Mesenteric fat pad (tissue), 1 donor: ENCODE results near the gene NCF2. TPM values are rescaled to one million over a fixed set of nuclear protein-coding genes. Genes with fewer than 3 reads are reported as not detected.

Experiments used
- DNase-seq: peaks from one replicate; pipeline ENCODE4 v3.0.0-alpha.2; 2020; ENCODE audit warnings: low spot score
- total RNA-seq: library from RNA; stranded (reverse); fragmentation: NEBNext Ultra II Directional; extraction: Animal tissue kit (Norgen Biotek cat#: 25700); gene quantifications from one replicate; pipeline ENCODE4 v1.2.1, GENCODE V29; 2021
- donor health status: DM: yes; HTN: yes; CAD: no.

Gene NCF2
- total RNA-seq, 1 donor from 2014 or later, result 40.8 TPM

GRCh38 chr1:183586455-183586854 is 3.8 kb downstream of the NCF2 start:
- DNase-seq, result no peak

GRCh38 chr1:183585038-183585437 is 5.2 kb downstream of the NCF2 start:
- DNase-seq, result peak; percentile 47

GRCh38 chr1:183584147-183584546 is 6.1 kb downstream of the NCF2 start:
- no peak for DNase-seq

- DNase-seq, result peak; percentile 33
Observed at GRCh38 chr1:183583466-183583865, 6.8 kb downstream of the NCF2 start.

- DNase-seq, result peak; percentile 84
Observed at GRCh38 chr1:183582021-183582713, 8.1 kb downstream of the NCF2 start.

- no peak for DNase-seq
Observed at GRCh38 chr1:183580281-183580682, 10.0 kb downstream of the NCF2 start.

GRCh38 chr1:183578856-183579255 is 11.4 kb downstream of the NCF2 start:
- DNase-seq, result no peak

- peak; percentile 81 for DNase-seq
Observed at GRCh38 chr1:183577897-183578465, 12.3 kb downstream of the NCF2 start.

- peak; percentile 47 for DNase-seq
Observed at GRCh38 chr1:183576537-183576936, 13.7 kb downstream of the NCF2 start.

GRCh38 chr1:183575606-183576005 is 14.7 kb downstream of the NCF2 start:
- DNase-seq, result no peak

- no peak for DNase-seq
Observed at GRCh38 chr1:183572721-183573120, 17.5 kb downstream of the NCF2 start.

GRCh38 chr1:183571678-183572268 is 18.5 kb downstream of the NCF2 start:
- DNase-seq, result no peak

- no peak for DNase-seq
Observed at GRCh38 chr1:183570451-183570850, 19.8 kb downstream of the NCF2 start.

- no peak for DNase-seq
Observed at GRCh38 chr1:183569801-183570200, 20.5 kb downstream of the NCF2 start.

GRCh38 chr1:183569141-183569540 is 21.1 kb downstream of the NCF2 start:
- no peak for DNase-seq

- DNase-seq, result no peak
Observed at GRCh38 chr1:183568176-183569021, 21.9 kb downstream of the NCF2 start.

- no peak for DNase-seq
Observed at GRCh38 chr1:183567584-183567983, 22.7 kb downstream of the NCF2 start.

GRCh38 chr1:183566026-183566425 is 24.2 kb downstream of the NCF2 start:
- no peak for DNase-seq

GRCh38 chr1:183565261-183565660 is 25.0 kb downstream of the NCF2 start:
- DNase-seq, result no peak

GRCh38 chr1:183562701-183563100 is 27.6 kb downstream of the NCF2 start:
- no peak for DNase-seq

GRCh38 chr1:183559061-183559460 is 31.2 kb downstream of the NCF2 start:
- no peak for DNase-seq

GRCh38 chr1:183554577-183554976 is 35.7 kb downstream of the NCF2 start:
- no peak for DNase-seq
